GF-D8 (cell line): ENCODE measurements around the gene FAM222B.
A peak's percentile ranks its signal among the peaks of the same experiment; 100 is the strongest.

ENCODE experiments used
- DNase-seq: peaks from one replicate; lab custom pipeline; 2025; lab: John Stamatoyannopoulos, UW

The FAM222B gene

DNA sequence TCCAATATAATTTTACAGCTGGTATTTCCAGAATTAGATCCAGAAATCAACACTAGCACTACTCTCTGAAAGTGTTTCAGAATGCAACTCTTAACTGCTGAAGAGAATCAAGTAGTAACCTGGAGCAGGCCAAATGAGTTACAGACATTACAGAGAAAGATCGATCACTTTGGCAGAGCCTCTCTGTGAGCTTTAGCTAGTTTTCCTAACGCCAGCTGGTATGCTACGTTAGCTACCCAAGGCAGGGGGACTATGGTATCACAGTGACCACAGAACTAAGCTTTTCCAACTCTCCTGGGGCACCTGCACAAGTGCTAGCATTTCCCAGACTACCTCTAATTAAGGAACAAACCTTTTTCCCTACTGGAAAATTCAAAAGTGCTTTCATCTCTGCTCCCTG, 68.4 kb downstream of the FAM222B start:
- no peak for DNase-seq

DNA sequence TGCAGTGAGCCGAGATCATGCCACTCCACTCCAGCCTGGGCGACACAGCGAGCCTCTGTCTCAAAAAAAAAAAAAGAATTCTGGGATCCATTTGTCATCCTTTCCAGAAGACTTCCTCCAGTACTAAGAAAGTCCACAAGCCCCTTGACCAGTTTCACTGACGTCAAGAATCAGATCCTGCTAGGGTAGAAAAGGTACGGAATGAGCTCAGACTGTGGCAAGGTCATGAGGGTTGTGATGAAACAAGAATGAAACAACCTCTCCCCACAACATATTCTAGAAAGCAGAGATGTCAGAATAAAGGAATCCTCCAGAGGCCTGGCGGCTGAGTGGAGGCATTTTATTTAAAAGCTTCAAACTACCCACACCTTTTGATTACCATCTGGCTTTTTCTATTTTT, 68.9 kb downstream of the FAM222B start:
- DNase-seq = no peak

DNA sequence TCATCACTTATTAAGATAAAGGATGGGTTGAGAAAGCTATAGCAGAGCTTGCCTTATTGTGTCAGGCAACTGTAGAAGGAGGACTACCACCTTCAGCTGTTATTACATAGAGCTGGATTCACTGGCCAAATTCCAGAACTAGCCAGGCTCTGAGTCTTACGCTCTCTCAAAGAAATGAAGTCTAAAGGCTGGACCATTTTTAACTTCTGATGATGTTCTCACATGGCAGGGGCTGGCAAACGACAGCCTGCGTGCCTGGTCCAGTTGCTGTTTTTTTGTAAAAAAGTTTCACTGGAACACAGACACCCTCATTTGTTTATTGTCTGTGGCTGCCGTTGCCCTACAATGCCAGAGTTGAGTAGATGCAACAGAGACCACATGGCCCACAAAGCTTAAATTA, 77.6 kb downstream of the FAM222B start:
- DNase-seq = no peak

DNA sequence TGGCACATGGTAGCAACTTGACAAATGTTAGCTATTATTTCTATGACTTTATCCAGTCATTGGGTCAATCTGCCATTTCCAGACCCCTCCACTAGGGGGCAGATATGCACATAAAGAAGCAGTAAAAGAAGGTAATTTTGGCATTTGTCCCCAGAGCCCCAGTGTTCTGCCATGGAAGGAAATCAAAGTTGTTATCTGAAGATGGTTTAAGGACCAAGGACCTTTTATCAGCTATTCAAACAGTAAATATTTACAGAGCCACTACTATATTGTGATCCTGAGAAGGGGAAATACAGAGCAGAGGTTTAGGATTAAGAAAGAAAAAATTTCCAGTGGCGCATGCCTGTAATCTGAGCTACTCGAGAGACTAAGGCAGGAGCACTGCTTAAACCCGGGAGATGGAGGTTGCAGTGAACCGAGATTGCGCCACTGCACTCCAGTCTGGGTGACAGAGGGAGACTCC, 78.8 kb downstream of the FAM222B start:
- DNase-seq = peak; percentile 1

DNA sequence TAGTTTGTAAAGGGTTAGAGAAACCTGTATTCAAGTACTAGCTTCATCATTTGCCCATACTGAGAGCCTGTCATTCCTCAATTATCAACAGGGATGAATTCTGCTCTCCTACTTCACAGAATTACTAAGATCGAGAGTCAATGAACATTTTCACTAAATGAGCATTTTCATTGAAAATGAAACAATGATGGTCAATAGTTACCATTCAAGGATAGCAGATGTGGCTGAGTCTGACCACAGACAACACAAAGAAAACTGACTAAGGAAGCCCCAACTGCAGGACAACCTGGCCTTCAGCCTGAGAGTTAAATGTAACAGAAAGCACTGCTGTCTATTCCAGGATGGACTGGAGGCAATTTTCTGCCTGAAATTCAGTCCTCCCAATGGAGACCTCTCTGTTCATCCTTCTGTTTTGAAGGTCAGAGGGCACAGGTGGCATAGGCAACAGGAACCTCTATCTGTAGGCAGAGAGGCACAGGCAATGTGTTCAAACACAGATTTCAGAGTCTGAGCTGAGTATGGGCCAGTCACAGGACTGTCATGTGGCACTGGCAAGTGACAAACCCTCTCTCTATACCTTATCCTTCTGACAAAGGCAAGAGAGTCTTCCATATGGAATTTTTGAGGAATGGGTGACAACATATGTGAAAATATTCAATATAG, 79.3 kb downstream of the FAM222B start:
- no peak for DNase-seq

DNA sequence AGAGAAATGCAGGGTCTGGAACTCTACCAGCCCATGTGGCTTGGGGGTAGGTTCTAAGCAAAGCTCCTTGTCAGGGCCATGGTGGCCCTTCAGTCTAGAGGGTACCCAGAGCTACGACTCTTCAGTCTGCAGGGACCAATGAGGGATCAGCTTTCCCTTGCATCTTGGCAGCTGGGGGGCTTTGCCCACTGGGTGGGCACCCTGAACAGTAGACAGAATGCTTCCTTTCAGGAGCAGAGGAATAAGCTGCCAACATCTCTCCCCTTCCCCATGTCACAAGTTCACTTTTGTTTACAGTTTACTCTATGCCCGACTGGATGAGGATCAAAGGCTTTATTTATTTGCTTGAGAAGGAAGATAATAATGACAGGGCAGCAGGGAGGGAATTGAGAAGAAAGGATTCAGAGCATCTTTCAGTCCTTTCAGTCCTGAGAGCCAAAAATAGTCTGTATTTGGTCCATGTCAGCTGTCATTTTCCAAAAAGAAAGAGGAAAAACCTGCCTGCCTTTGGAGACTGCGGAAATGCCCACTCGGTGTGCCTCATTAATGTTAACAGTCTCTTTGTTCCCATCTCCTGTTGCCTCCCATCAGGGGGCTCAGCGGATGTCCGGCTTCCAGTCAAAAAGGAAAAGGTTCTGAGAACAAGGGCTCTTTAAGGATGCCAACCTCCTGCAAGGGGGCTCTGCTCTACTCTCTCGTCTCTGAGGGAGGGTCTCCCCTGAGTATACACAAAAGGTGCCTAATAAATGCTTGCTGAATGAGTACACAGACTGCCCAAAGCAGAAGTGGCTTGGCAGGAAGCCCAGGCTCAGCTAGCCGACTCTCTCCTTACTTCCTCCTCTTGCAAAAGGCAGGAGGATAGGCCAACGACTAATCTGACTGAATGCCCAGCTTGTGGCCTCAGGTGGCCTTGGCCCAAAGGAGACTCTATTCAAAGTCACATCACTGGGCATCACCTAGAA, 81.7 kb downstream of the FAM222B start:
- peak; percentile 53 for DNase-seq

DNA sequence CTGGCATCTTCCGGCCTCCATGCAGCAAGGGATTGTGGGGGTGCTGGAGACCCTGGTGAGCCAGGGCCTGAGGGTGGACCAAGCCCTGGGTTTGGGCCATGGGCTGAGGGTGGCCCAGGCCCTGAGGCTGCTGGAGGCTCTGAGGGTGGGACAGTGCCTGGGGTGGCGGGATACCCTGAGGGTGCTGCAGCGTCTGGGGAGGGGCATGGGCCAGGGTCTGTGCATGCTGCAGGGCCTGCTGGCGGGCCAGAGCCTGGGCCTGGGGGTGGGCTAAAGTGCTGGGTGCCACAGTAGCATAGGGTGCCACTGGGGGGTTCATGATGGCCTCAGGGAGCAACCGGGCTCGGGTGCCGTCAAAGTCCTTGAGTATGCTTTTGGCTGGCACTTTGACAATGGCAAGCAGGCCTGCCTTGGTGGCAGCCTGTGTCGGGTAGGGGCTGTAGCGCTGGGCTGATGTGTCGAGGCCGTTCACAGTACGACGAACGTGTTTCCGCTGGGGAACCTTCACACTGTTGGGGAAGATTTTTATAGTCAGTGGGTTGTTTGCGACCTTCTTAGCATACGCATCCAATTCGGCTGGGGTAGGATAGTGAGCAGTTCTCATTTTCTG, 83.2 kb downstream of the FAM222B start:
- no peak for DNase-seq

DNA sequence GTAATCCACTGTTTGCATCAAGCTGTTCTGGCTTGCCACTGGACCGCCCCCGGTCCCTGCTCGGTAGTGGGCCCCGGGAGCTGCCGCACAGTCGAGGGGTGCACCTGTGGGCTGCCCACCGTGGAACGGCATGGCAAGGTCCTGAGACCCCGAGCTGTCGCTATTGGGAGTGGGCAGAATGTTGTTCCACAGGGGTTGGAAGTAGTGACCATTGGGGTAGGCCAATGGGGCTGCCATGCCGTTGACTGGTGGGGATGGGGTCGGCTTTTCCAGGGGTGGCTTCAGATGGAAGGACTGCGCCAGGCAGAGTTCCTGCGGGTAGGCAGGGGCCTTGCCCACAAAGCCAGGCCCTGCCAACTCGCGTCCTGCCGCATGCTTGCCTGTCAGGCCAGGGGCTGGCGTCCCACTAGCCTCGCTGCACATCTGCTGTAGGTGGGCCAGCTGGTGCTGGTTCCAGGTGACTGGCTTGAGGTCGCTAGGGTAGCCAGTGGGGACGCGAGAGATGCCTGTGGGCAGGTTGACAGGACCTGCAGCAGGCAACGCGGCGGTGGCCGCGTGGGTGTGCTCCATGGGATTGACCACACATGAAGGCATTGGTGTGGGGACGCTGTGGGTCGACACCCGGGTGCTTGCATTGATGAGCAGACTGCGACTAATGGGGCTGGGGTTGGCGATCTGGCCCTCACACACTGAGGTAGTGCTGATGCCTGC, 84.0 kb downstream of the FAM222B start:
- DNase-seq = no peak

DNA sequence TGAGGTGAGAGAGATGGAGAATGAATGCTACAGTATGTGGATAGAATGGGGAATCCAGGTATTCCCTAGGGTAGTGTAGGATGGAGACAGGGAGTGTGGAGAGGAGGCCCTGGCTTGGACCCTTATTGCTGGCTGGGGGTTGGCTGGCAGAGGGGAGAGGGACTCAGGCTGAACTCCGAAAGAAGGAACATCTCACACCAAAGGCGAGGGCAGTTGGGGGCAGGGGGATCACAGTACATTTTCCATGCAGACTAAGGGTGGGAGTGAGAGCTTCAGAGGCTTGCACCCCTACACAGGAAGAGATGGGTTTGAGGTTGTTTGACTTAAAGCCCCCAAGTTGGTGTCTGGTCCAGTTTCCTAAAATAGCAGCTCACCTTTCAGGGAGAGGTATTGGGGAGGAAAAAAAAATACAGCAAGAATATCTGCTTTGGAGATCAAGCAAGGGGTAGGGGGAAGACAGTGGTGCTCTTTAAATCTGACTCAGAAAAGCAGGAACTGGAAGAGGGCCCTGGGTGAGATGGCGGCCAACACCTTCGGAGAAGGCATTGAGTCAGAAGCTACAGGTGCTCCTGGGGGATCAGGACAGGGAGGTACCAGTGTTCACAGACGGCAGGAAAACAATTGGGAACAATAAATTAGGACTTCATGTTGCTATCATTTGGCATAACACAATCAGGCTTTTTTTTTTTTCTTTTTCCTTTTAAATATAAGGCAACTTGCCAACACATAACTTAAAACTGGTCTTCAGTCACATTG, 86.4 kb downstream of the FAM222B start:
- DNase-seq = no peak

DNA sequence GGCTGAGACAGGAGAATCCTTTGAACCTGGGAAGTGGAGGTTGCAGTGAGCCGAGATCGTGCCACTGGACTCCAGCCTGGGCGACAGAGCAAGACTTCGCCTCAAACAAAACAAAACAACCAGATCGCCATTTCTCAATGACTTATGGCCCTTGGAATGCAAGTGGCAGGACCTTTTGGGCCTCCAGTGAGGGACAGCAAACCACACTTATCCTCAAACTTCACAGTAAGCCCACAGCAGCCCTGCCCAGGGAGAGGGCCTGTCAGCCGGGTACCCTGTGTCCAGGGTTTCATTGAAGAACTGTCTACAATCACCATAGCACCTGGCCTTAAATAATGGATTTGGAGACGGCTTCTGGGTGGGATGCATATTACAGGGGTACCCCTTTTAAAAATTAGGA, 87.1 kb downstream of the FAM222B start:
- DNase-seq = no peak

DNA sequence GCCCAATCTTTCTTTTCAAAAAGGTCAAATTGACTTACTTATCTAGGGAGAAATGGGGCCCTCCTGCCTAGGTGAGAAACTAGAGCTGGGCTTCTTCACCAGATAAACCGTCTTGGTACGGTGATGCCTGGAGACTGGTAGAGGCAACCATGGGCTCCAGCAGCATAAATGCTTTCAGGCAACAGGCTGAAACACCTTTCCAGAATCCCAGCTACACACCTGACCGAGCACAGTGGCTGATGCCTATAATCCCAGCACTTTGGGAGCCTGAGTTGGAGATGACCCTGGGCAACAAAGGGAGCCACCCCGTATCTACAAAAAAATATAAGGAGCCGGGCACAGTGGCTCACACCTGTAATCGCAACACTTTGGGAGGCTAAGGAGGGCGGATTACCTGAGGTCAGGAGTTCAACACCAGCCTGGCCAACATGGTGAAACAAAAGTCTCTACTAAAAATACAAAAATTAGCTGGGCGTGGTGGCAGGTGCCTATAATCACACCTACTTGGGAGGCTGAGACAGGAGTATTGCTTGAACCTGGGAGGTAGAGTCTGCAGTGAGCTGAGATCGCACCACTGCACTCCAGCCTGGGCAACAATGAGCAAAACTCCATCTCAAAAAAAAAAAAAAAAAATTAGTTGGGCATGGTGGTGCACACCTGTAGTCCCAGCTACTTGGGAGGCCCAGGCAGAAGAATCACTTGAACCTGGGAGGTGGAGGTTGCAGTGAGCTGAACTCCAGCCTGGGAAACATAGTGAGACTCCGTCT, 90.8 kb downstream of the FAM222B start:
- DNase-seq = no peak

DNA sequence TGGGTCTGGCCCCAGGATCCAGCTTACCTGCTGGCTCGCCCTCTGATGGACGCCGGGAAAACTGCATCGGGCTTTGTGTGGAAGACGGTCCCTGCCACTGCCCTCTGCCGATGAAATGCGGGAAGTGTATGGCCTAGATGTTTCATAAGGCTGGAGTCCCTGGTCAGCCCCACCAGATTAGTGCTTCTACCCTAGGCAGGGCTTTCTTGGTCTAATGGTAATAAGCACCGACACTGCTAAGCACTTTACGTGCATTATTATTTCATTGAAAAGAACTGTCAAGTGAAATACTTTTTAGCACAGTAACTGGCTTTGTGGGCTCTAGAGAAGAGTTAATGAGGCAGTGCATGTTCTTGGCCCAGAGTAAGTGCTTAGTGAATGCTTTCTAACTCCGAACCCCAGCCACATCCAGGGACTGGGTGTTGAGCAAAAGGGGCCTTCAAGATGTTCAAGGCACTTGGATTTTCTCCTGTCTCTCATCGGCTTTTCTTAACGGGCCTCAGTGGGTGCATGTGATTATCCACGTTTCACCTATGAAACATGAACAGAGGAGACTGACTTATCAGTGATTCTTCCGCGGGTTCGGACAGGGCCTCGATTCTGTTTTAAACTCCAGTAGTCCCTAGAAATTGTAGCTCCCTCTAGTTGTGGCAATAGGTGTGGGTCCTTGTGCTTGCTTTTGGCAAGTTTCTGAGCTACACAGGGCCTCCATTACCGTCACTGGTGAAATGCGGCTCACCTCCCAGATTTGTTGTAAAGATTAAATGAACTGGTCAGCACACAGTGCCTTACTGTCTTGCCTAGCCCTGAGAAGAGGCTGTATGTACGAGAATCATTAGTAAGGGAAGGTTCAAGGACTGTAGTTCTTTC, 92.2 kb downstream of the FAM222B start:
- peak; percentile 28 for DNase-seq

DNA sequence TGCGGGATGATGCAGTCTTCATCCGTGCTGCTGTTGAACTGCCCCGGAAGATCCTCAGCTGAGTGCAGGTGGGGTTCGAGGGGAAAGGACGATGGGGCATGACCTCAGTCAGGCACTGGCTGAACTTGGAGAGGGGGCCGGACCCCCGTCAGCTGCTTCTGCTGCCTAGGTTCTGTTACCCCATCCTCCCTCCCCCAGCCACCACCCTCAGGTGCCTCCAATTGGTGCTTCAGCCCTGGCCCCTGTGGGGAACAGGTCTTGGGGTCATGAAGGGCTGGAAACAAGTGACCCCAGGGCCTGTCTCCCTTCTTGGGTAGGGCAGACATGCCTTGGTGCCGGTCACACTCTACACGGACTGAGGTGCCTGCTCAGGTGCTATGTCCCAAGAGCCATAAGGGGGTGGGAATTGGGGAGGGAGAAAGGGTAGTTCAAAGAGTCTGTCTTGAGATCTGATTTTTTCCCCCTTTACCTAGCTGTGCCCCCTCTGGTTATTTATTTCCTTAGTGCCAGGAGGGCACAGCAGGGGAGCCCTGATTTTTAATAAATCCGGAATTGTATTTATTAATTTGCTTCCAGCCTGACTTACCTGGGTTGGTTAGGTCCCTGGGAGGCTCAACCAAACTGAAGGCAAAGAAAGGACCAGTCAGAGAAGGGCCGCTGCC, 92.9 kb downstream of the FAM222B start:
- DNase-seq = no peak

DNA sequence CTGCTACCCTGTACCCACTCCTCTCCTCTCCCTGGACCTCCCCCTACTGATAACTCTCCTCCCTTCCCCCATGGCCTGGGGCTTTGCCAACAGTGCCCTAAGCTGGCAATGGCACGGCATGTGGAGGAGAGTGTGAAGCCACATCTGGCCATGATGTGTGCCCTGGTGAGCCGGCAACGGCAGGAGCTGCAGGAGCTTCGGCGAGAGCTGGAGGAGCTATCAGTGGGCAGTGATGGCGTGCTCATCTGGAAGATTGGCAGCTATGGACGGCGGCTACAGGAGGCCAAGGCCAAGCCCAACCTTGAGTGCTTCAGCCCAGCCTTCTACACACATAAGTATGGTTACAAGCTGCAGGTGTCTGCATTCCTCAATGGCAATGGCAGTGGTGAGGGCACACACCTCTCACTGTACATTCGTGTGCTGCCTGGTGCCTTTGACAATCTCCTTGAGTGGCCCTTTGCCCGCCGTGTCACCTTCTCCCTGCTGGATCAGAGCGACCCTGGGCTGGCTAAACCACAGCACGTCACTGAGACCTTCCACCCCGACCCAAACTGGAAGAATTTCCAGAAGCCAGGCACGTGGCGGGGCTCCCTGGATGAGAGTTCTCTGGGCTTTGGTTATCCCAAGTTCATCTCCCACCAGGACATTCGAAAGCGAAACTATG, 93.6 kb downstream of the FAM222B start:
- no peak for DNase-seq

DNA sequence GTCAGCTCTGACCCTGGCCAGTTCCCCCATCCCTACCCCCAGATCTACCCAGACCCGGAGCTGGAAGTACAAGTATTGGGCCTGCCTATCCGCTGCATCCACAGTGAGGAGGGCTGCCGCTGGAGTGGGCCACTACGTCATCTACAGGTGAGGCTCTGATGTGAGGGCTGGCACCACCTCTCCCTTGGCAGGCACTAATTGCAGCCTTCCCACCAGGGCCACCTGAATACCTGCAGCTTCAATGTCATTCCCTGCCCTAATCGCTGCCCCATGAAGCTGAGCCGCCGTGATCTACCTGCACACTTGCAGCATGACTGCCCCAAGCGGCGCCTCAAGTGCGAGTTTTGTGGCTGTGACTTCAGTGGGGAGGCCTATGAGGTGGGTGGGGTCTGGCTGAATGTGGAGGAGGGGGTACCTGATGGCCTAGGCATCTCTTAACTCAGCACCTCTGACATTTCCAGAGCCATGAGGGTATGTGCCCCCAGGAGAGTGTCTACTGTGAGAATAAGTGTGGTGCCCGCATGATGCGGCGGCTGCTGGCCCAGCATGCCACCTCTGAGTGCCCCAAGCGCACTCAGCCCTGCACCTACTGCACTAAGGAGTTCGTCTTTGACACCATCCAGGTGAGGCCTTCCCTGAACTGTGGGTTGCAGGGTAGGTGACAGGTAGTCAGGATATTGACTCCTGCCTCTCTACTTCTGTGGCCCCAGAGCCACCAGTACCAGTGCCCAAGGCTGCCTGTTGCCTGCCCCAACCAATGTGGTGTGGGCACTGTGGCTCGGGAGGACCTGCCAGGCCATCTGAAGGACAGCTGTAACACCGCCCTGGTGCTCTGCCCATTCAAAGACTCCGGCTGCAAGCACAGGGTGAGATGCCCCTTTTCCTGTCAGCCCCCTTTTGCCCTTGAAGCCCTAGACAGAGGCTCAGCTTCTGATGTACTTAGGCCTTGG, 94.5 kb downstream of the FAM222B start:
- no peak for DNase-seq

DNA sequence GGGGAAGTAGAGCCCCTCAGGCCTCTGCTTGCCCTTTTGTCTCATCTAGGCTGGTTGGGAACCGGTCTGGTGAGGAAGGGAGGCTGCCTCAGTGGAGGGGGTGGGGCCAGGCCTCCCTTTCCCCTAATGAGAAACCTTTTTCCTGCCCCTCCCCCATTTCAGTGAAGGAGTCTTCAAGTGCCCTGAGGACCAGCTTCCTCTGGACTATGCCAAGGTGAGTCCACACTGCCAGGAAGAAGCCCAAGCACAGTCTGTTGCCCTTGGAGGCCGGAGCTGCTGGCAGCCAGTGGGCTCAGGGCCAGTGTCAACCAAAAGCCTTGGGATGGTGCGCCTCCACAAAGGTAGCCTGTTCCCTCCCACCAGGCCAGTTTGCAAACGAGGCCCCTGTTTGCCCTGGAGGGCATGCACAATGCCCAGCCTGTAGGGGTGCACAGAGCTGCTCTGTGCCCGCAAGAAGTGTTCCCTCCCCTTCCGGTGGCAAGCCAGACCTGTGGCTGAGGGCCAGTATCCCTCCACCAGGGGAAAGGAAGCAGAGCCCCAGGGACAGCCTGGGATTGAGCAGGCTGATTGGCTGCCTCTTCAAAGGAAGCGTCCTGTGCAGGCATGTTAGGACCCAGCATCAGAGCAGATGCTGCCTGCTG, 95.4 kb downstream of the FAM222B start:
- DNase-seq = no peak

DNA sequence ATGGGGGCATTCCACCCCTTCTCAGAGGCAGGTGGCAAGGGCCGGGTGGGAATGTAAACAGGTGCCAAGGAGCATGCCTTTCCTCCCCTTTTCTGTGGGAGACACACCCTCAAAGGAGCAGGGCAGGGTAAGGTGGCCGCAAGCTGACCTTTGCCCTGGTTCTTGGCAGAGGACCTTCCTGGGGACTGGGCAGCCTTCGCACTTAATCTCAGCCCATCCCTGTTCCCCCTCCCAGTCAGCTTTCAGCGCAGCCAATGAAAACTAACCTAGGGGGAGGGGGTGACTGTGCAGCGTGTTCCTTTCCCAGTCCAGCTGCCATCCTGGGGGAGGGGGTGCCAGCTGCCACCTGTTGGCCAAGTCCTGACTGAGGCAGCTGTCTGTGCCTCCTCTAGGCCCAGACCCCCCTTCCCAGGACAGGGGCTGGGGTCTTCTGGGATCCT, 96.0 kb downstream of the FAM222B start:
- DNase-seq = no peak
